ENCODE measurements around the gene AMH.
"Not testable (repeated sequence)": the region's sequence is repeated elsewhere in the genome, so short reads cannot be mapped to it uniquely, and the experiment has no call there.

AMH gene

DNA sequence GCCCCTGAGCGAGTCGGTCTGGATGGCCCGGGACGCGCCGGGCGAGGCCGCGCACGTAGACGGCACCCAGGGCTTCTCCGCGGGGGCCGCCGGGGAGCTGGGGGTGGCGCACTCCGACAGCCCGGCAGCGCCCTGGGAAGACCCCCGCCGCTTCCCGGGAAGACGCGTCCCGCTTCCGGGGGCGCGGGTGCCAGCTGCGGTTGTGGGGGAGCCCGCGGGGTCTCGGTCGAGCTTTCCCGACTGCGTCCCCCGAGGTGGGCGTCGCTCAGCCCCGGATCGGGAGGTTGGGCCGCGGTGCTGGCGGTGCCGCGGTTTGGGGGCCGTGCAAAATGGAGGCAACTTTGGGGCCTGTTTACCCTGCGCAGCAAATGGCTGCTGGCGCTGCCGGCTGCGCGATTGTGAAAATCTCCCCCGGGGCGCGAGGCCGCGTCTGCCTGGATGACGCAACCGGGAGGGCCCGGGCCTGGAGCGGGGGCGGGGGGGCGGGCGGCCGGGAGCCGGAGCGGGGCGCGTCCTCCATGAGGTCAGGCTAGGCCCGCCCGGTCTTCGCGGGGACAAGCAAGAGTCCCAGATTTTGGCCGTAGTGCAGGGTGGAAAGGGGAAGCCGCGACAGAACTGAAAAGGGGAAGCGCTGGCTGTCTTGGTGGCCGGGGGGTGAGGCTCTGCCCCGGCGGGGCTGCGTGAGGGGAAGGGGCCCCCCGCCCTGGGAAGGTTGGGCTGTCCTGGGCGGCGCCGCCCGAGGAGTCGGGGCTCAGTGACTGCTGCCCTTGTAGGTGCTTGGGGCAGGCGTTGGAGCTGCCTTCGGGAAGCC, 21.5 kb downstream of the AMH start:
- peak; percentile 69 to 80 for DNase-seq

DNA sequence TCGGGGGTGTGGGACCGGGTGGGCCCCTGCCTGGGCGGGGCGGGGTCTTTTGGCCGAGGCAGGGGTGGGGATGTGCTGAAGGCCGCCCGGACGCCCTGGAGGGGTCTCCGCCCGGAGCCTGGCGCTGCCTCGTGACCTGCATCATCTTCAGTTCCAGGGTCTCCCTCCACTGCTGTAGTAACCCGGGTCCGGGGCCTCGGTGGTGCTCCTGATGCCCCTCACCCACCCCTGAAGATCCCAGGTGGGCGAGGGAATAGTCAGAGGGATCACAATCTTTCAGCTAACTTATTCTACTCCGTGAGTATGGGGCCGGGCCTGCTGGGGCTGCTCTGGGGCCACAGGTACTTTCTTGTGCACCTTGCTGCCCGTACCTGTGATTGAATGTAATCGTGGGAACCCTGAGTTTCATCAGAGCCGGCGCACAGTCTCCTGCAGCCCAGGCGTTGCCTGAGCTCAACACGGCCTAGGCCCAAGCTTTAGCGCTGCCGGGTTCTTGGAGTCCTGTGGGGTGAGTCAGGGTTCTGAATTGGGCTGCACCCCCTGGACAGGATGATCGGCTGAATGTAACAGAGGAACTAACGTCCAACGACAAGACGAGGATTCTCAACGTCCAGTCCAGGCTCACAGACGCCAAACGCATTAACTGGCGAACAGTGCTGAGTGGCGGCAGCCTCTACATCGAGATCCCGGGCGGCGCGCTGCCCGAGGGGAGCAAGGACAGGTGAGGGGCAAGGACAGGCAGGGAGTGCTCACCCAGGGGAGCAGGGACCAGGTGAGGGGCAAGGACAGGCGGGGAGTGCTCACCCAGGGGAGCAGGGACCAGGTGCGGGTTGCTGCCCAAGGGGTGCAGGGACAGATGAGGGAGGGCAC, 22.3 kb downstream of the AMH start:
- peak; percentile 38 to 48 for DNase-seq

DNA sequence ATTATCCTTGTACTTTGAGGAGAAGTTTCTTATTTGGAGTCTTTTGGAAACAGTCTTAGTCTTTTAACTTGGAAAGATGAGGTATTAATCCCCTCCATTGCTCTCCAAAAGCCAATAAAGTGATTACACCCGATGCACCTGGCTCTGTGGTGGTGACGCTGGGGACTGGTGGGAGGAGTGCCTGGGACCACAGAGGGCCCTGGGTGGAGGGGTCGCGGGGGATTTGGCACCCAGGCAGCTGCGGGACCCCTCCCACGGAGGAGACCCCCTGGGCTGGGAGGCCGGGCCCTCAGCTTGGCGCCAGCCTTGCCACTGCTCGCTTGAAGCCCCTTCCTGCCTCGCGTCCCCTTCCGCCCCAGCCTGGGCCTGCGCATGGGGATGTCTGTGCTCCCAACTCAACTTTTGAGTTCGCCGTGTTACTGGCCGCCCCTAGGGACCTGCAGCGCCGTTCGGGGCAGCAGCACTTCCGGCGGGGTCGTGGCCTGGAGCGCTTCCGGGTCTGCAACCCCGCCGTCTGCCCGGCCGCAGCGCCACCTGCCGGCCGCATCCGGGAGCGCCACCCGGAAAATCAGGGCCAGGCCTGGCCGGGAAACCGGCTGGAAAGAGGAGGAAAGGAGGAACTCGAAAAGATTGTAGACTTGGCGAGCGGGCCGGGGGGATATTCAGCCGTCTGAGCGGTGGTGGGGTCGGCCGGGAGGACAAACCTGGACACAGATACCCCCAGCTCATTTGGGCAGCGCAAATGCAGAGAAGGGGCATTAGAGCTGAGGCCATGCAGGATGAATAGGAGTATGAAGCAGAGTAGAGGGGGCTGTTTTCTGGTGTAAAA, 24.4 kb downstream of the AMH start:
- peak; percentile 87 to 90 for DNase-seq

DNA sequence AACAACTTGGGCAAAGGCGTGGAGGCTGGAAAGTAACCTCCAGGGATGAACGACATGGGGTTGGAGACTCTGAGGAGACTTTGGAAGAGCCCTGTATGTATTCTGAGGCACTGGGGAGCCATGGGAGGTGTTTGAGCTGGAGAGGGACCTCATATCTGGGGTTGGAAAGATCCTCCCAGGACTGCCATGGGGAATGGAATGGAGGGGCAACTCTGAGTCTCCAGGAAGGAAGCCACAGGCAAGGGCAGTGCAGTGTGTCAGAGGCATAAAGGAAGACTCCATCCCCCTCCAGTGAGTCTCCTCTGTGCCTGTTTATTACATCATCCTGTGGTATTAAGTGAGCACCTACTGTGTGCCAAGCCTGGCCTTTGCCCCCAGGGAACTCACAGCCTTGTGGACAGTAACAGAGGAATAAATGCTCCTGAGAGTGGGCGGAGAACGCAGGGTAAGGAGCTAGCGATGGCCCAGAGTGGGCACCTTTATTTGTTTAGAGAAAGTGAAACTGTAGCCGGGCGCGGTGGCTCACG, 25.1 kb downstream of the AMH start:
- DNase-seq: no peak

DNA sequence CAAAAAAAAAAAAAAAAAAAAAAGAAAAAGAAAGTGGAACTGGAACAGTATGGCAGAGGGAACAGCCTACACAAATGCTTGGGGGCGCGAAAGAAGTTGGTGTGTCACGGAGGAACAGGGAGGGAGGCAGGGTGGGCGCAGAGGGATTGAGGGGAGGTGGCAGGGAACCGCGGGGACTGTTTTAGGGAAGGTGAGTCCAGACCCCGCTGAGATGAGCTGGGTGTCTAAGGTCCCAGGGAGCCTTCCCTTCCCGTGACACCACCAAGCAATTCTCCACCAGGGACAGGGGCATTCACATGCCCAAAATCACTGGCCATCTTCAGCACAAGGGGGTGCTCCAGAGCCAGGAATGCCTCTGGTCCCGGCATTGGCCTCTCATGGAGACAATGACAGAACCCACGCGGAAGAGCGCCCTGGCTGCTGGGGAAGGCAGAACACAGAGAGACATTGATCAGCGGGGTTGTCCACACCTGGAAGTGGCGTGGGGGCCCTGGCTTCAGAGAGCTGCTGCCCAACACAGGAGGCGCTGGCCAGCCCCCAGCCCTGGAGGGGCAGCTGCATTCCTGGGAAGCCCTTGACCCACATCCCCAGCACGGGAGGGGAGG, 25.9 kb downstream of the AMH start:
- DNase-seq: peak; percentile 62 to 66

DNA sequence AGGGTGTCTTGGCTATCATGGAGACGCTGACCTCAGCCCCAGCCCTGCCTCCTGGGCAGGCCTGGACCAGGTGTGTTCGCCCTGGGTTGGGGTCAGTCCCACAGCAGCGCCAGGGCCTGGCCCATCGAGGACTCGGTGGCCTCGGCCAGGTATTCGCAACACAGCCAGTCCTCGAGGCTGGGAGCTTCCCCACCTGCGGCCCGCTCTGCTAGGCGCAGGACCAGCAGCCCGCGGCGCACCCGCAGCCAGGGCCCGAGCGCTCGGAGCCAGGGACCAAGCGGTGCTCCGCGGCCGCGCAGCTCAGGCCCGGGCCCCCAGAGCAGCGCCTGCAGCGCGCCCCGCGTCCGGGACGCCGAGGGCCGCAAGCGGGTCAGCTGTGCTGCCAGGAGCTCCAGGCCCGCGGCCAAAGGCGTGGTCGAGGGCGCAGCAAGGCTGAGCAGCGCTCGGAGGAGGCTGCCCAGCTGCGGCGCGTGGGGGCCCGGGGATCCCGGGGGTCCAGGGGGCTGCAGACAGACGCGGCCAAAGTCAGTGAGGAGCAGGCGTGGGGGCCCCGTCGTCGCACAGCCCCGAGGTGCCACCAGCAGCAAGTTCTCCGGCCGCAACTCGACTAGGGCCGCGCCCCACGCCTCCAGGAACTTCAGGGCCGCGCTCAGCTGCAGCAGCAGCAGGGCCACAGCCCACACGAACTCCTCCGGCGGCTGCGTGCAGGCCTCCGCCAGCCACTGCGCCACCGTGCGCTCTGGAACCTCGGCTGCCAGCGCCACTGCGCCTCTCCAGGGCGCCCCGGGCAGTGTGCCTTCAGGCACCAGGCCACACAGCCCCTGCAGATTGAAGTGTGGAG, 26.7 kb downstream of the AMH start:
- DNase-seq: no peak

DNA sequence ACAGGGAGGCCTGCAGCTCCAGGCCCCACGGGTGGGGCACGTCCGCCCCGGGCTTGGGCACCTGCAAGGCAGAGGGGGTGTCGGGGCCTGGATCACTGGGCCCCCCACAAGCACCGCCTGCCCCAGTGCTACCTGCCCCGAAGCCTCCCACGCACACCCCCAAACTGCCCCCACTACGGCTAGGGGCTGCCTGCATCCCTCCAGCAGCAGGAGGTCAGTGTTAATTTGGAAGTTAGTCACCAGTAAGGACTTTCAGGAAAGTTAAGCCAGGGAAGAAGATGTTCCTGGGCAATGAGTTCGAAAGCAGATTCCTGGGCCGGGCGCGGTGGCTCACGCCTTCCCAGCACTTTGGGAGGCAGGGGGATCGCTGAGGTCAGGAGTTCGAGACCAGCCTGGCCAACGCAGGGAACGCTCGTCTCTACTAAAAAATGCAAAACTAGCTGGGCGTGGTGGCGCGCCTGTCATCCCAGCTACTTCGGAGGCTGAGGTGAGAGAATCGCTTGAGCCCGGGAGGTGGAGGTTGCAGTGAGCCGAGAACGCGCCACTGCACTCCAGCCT, 27.4 kb downstream of the AMH start:
- no peak for DNase-seq

DNA sequence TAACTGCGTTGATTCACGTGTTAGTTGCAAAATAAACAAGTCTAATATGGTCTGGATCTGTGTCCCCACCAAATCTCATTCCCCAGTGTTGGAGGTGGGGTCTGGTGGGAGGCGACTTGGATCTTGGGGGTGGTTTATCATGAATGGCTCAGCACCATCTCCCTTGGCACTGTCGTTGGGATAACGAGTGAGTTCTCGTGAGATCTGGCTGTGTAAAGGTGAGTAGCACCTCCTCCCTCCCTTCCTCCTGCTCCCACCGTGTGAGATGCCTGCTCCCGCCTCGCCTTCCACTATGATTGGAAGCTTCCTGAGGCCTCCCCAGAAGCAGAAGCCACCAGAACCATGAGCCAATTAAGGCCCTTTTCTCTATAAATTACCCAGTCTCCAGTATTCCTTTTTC, 28.0 kb downstream of the AMH start:
- no peak for DNase-seq

DNA sequence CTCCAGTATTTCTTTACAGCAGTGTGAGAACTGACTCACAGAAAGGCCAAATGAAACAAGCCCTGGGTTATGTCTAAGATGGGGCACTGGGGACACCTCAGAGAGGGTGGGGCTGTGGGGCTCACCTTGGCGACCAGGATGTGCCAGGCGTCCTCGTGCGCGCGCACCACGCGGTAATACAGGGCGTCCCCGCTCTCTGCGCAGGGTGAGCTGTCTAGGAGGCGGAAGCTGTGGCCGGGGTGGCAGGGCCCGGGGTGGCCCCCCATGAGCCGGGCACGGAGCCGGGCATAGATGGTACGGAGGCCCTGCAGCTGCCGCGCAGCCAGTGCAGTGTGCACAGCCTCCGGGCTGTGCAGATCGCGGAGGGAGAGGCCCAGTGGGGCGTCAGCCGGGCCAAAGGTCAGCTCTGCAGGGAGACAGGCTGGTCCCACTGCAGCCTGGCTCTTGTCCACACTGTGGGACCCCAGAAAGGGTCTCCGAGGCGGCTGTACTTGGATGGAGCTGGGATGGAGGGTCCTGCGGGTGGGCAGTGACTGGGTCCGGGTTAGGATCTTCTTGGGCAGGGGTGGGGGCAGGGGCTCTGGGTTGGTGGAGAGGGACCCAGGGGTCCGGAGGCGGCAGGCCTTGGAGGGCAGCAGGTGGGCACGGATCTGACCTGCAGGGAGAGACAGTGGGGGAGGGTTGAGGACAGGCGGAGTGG, 29.5 kb downstream of the AMH start:
- no peak for DNase-seq

DNA sequence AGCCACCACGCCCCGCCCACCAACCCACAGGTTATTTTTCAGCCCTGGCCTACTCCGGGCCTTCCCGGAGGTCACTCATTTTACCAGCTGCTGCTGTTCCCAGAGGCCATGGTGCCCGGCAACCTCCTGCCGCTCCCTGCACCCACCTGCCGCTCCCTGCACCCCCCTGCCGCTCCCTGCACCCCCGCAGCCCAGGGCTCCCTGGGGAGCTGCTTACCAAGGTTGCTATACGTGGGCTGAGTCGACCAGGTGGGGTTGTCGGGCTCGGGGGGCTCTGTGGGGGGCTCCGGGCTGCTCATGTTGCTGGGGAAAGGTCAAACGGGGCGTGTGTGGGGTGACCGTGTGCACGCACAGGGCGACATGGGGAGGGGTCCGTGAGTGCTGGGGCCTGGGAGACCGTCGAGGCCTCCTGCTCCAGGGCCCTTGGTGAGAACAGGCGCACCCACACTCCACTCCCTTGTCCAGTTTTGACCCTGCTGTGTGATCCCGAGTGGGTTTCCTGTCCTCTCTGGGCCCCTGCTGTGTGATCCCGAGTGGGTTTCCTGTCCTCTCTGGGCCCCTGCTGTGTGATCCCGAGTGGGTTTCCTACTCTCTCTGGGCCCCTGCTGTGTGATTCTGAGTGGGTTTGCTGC, 31.6 kb downstream of the AMH start:
- DNase-seq: no peak

DNA sequence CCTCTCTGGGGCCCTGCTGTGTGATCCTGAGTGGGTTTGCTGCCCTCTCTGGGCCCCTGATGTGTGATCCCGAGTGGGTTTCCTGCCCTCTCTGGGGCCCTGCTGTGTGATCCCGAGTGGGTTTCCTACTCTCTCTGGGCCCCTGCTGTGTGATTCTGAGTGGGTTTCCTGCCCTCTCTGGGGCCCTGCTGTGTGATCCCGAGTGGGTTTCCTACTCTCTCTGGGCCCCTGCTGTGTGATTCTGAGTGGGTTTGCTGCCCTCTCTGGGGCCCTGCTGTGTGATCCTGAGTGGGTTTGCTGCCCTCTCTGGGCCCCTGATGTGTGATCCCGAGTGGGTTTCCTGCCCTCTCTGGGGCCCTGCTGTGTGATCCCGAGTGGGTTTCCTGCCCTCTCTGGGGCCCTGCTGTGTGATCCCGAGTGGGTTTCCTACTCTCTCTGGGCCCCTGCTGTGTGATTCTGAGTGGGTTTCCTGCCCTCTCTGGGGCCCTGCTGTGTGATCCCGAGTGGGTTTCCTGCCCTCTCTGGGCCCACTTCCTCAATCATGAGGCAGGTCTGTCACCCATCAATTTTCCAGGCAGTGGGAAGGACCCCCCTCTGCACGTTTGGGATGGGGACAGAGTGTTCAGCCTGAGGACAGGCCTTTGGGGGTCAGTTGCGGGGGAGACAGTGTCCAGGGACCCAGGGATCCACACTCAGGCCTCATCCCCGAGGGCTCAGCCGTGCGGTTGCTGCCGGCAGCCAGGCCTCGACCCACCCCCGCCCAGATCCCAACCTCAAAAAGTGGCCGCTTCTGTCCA, 32.3 kb downstream of the AMH start:
- DNase-seq: not testable (repeated sequence)

DNA sequence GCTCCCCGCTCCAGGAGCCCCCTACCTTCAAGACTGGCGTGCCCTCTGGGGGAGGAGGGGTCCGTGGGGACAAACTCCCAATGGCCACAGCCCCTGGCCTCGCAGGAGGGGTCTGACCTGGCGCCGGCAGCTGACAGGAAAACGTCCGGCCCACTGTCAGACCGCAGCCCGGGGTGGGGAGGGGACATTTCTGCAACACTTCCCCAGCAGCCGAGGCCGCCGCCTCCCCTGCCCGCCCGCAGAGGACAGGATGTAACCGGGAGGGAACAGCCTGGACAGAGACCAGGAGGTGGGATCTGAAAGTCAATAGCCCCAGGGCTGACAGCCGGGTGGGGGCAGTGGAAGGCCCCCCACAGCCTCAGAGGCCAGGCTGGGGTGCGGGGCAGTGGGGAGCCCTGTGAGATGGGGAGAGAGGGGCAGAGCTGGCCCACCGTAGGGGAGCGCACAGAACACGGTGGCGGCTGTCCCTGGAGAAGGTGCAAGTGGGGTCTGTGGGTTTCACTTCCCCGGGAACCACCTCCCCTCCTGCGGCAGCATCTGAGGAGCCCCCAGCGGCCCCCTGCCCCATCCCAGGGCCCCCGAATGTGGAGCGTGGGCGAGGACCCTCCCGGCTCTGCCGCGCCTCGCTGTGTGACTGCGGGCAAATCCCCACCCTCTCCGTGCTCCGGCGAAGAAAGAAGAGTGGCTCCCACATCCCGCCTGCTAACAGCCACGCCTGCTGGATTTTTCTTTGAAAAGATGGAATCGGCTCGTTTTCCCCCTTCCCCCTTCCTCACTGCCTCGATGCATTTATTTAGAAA, 33.1 kb downstream of the AMH start, which contains the start of gene PEAK3:
Gene PEAK3, minus strand, starts transcription at position 114 of the 800 bp plus-strand sequence. CDS start 1,244 bp downstream, outside the sequence.
- peak; percentile 47 to 52 for DNase-seq

DNA sequence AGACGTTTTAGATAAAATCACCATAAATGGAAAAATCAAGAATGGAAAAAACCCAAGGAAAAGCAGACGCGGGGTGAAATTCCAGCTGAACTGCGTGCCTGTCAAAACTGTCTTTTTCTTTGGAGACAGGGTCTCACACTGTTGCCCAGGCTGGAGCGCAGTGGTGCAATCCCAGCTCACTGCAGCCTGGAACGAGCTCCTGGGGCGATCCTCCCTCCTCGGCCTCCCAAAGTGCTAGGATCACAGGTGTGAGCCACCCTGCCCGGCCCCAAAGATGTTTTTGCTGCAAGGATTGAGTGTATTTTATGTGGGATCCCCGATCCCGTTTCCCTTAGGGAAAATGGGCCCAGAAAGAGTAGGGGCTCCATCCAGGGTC, 33.7 kb downstream of the AMH start:
- DNase-seq: no peak

DNA sequence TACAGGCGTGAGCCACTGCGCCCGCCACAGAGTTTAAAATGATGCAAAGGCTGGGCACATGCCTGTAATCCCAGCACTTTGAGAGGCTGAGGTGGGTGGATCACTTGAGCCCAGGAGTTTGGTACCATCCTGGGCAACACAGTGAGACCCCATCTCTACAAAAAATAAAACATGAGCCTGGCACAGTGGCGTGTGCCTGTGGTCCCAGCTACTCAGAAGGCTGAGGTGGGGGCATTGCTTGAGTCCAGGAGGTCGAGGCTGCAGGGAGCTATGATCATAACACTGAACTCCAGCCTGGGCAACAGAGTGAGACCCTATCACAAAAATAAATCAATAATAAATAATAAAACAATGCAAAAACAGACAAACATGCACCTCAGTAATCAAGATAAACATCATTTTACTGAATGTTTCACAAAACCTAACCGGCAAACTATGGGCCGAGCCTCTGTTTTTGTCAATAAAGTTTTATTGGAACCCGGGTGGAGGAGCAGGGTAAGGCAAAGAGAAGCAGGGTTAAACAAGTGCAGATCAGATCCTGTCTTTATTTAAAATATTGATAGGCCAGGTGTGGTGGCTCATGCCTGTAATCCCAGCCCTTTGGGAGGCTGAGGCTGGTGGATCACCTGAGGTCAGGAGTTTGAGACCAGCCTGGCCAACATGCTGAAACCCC, 34.8 kb downstream of the AMH start:
- DNase-seq: no peak

DNA sequence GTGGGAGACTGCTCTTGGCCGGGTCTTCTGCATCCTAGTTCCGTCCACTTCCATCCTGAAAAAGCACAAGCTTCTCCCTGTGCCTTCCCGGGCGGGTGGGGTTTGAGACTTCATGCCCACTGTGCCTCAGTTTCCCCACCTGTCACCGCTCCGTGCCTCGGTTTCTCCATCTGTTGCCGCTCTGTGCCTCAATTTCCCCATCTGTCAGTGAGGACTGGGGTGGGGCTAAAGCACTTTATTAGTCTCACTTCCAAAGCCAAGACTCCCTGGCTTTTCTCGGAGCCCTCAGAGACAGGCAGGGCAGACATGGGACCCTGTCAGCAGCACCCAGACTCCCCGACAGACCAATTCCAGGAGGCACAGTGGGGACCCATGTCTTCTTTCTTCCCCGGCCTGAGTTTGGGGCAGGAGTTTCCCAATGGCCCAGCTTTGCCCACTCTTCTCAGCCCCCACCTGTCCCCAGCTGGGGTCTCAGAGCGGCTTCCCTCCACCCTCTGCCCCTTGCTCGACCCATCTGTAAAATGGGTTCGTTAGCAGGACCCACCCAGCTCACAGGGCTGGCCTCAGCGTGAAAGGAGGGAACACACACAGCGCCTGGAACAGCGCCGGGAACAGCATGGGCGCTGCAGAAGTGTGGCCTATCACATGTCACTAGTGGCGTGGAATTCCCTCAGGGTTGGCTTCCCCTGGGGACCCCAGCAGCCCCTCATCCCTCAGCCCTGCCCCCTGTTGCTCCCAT, 37.4 kb downstream of the AMH start:
- DNase-seq: no peak

DNA sequence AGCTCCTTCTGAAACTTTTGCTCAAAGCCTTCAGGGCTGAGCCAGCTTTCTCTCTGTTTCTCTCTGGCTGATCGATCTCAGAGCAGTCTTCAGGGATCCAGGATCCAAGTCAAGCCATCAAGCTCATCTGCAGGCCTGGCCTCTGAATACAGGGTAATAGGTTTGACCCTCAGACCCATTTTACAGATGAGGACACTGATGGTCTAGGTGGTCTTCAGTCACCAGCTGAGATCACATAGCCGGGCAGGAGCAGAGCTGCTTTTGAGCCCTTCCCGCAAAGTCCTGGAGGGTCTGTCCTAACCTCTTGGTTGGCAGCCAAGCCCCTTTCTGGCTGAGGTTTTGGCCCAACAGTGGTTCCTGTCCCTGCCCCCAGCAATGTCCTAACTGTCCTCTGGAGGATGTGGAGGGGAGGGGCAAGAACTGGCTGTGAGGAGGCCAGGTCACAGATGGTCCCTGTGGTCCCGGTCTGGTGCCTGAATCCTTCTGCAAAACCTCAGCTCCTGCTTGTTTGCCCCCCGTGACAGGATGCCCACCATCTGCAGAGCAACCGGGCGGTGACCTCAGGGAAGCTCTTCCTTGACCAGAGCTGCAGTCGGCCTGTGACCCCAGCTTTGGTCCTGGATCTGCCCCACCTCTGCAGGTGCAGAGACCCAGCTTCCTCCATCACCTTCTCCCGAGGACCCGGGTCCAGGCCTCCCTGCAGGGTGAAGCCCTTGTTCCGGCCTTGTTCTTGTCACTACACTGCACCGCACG, 38.6 kb downstream of the AMH start:
- no peak for DNase-seq

All from activated T-cell treated with anti-CD3 and anti-CD28 coated beads, Interleukin-2, amount 50 U/mL, for 48 hours (primary cell).